Fibroblast of mammary gland (primary cell): ENCODE data around the gene DPP4.

ENCODE experiments used
- DNase-seq: peaks from one replicate; pipeline ENCODE4 v3.0.0-alpha.2; 2010; ENCODE audit warnings: low read depth
- H3K4me3 ChIP-seq: 2 replicates; pipeline ENCODE4 v1.5.1; 2011; ENCODE audit warnings: low read depth, mild to moderate bottlenecking, low read length, moderate library complexity; ENCODE audit not compliant: control insufficient read depth
- TF ChIP-seq, protein P1 (sequence below): conservative IDR thresholded peaks from 2 replicates; pipeline ENCODE4 v1.5.1; 2011; ENCODE audit warnings: low read depth, low read length, inconsistent platforms; ENCODE audit not compliant: control insufficient read depth, insufficient read depth

The DPP4 gene

DNA sequence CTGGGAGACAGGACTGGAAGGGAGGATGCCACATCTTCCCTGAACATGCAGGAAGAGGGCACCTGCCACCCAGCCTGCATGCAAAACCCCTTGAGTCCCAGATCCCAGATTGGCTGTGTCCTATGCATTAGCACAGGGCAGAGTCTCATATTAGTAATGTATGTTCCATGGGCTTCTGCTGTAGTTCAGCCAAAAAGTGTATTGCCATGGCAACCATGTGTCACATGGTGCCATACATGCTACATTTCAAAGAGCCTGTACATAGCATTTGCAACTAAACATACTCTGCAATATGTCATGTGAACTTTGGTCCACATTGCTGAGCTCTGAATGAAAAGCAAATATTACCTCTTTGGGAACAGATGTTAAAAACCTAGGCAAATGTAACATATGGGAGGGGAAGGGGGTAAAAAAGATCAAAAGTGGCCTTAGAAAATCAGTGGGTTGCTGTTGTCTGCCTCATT is 78.4 kb downstream of the DPP4 start:
- TF ChIP-seq, protein P1, sequence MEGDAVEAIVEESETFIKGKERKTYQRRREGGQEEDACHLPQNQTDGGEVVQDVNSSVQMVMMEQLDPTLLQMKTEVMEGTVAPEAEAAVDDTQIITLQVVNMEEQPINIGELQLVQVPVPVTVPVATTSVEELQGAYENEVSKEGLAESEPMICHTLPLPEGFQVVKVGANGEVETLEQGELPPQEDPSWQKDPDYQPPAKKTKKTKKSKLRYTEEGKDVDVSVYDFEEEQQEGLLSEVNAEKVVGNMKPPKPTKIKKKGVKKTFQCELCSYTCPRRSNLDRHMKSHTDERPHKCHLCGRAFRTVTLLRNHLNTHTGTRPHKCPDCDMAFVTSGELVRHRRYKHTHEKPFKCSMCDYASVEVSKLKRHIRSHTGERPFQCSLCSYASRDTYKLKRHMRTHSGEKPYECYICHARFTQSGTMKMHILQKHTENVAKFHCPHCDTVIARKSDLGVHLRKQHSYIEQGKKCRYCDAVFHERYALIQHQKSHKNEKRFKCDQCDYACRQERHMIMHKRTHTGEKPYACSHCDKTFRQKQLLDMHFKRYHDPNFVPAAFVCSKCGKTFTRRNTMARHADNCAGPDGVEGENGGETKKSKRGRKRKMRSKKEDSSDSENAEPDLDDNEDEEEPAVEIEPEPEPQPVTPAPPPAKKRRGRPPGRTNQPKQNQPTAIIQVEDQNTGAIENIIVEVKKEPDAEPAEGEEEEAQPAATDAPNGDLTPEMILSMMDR: no peak
- DNase-seq: no peak
- no peak overlapping the region for H3K4me3 ChIP-seq

DNA sequence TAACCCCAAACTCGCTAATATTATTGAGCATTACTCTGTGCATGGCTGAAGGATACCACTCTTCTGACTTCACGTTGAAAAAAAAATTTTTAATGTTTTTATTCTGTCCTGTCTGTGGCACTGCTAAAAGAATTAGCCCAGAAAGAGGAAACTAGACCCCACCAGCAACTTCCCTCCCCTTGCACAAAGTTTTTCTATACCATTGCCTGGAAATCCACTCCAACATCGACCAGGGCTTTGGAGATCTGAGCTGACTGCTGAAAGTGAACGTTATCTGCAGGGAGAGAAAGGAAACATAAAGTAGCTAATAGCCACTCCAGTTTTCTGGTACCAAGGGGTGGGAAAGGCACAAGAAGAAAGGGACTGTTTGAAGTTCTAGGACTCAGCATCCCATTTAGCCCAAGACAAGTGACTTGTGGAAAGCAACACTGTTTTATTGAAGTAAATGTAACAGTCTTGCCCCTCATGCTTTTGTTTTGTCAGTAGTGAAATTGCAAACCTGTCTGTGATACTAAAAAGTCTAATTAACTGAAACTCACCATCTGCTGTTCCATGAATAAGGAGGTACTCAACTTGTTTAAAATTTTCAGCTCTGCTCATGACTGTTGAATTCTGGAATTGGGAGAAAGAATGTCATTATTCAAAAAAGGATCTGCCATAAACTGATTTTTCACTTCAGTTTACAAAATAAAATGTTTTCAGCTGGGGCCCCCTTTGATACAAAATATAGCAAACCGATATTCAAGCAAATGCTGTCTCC is 79.1 kb downstream of the DPP4 start:
- DNase-seq: no peak
- TF ChIP-seq, protein P1: no peak
- H3K4me3 ChIP-seq: no peak overlapping the region

DNA sequence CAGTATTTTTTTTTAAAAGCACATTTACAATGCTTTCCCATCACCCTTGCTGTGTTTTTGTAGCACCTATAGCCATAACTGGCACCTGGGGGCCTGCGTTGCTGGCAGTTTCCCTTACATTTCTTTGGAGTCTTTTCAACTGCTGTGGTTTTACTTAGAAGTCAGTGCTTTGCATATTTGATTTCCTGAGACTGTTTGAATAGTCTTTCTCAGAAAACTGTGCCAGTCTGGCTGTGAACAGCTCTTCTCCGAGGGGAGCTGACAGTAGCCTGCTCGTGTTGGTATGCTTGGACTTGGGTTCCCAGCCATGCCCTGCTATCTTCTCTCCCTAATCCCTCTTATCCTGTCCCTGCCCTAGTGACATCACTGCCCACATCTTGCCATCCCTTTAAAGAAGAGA is 81.5 kb downstream of the DPP4 start:
- no peak overlapping the region for H3K4me3 ChIP-seq
- DNase-seq: no peak
- TF ChIP-seq, protein P1: no peak

DNA sequence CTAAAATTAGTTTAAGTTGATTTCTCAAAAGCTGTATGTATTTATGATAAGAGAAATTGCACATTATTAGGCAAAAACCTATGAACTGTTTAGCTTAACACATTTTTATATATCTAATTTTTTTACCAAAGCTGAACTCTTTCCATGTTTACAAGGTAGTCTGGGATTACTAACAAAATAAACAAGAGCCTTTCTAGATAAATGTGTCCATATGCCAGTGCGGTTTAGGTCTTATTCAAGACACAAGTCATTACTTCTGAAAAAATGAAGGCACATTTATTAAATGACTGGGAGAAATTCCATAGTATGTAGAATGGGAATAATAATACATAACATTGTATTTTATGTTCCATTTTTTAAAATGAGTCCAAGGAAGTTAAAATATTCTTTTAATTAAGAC is 82.0 kb downstream of the DPP4 start:
- no peak overlapping the region for H3K4me3 ChIP-seq
- TF ChIP-seq, protein P1: no peak
- DNase-seq: no peak

DNA sequence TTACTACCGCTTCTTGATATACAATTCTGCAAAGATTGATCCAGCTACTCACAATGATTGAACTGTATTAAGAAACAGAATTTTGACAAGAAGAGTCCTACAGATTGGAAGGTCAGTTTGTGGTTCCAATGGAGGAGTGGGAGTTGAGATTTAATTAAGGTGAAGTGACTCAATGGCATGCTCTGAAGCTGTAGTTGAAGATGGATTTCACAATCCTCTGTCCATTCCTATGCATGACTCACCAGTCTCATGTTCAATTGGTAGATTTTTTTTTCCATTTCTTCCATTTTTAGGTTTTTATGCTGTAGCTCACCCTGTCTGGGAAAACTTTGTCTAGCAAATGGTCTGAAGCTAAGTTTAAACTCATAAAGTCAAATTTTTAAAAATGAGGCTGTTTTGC is 83.3 kb downstream of the DPP4 start:
- peak; percentile 96 for DNase-seq
- H3K4me3 ChIP-seq: no peak overlapping the region
- TF ChIP-seq, protein P1: no peak

DNA sequence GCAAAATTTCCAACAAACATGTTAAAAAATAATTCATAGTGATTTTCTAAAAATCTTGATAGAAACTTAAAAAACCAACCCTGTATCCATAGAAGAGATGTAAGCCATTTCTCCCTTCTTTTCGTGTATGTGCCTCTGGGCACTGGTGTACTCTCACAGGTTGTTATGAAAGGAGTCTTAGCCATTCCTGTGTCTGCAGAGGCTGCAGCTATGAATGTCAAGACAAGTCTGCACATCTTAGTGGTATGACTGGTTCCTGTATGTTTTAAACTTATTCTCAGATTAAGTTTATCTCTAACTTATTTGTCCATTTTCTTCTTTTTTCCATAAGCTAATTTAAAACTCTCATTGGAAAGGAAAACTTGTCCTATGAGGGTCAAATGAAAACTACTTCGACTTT is 84.0 kb downstream of the DPP4 start:
- TF ChIP-seq, protein P1: no peak
- no peak for DNase-seq
- no peak overlapping the region for H3K4me3 ChIP-seq
